GM23338 (cell line): ENCODE results near the gene DCN.

Experiments used
- CREB1 ChIP-seq: fragments of 250-450 bp; sonication (Bioruptor Pico); IDR thresholded peaks from 2 replicates; pipeline ENCODE4 v1.5.0; 2020; ENCODE audit warnings: low read depth, mild to moderate bottlenecking, moderate library complexity
- CTCF ChIP-seq, 2 experiments: fragments of 200-600 bp in 1 of 2; sonication (generic) in 1 of 2; conservative IDR thresholded peaks; 2 replicates each; pipeline versions ENCODE4 v1.5.1 to v1.6.1; 2016 to 2017; ENCODE audit warnings: antibody characterized with exemption in 2 of 2, low read depth in 2 of 2, mild to moderate bottlenecking in 2 of 2, moderate library complexity in 1 of 2
- EZH2 ChIP-seq: fragments of 200-600 bp; sonication (generic); IDR thresholded peaks from one replicate; pipeline ENCODE4 v1.8.0; 2017; ENCODE audit warnings: antibody characterized with exemption, mild to moderate bottlenecking, low read depth; ENCODE audit not compliant: unreplicated experiment
- EZH2phosphoT487 ChIP-seq: fragments of 200-600 bp; sonication (generic); IDR thresholded peaks from one replicate; pipeline ENCODE4 v1.8.1; 2018; ENCODE audit warnings: antibody characterized with exemption; ENCODE audit not compliant: unreplicated experiment
- JUNB ChIP-seq: IDR thresholded peaks from one replicate; pipeline ENCODE4 v1.6.1; 2016; ENCODE audit warnings: antibody characterized with exemption; ENCODE audit not compliant: unreplicated experiment
- POLR2AphosphoS5 ChIP-seq: IDR thresholded peaks from 2 replicates; pipeline ENCODE4 v1.6.1; 2016; ENCODE audit warnings: antibody characterized with exemption, low read depth
- REST ChIP-seq: IDR thresholded peaks from one replicate; pipeline ENCODE4 v1.6.1; 2018; ENCODE audit warnings: antibody characterized with exemption; ENCODE audit not compliant: unreplicated experiment
- STAT1 ChIP-seq: IDR thresholded peaks from one replicate; pipeline ENCODE4 v1.6.1; 2016; ENCODE audit warnings: antibody characterized with exemption; ENCODE audit not compliant: unreplicated experiment
- ZNF114 ChIP-seq: fragments of 250-450 bp; sonication (Bioruptor Pico); IDR thresholded peaks from 2 replicates; pipeline ENCODE4 v1.5.0; 2020; ENCODE audit warnings: mild to moderate bottlenecking, moderate library complexity
- ZNF331 ChIP-seq: fragments of 250-450 bp; sonication (Bioruptor Pico); IDR thresholded peaks from 2 replicates; pipeline ENCODE4 v1.5.0; 2020; ENCODE audit warnings: low read depth, mild to moderate bottlenecking, moderate library complexity
- ZNF462 ChIP-seq: fragments of 250-450 bp; sonication (Bioruptor Pico); IDR thresholded peaks from 2 replicates; pipeline ENCODE4 v1.5.0; 2020; ENCODE audit warnings: mild to moderate bottlenecking, moderate library complexity

- no peak for TF ChIP-seq CTCF (conservative IDR thresholded peaks at IDR 0.05; ENCODE audit: low read depth in 2 of 2)
- no peak for TF ChIP-seq EZH2phosphoT487
- no peak for TF ChIP-seq EZH2
- no peak for TF ChIP-seq POLR2AphosphoS5
- TF ChIP-seq STAT1, result no peak
- no peak for TF ChIP-seq REST
- no peak for TF ChIP-seq ZNF114 (CRISPR knock-in tag)
- TF ChIP-seq CREB1 (CRISPR knock-in tag), result no peak
- TF ChIP-seq ZNF331 (CRISPR knock-in tag), result no peak
- no peak for TF ChIP-seq JUNB
- TF ChIP-seq ZNF462 (CRISPR knock-in tag), result no peak
Measured at GRCh38 chr12:91179966-91180561, 2.6 kb downstream of the DCN start.
